Left hindlimb (tissue), 1 donor: ENCODE measurements around the gene TBPL1.
"Not testable (repeated sequence)": the region's sequence is repeated elsewhere in the genome, so short reads cannot be mapped to it uniquely, and the experiment has no call there.

Experiments used
- DNase-seq: peaks from one replicate; pipeline ENCODE4 v3.0.0-alpha.2; 2018

The TBPL1 gene

DNA sequence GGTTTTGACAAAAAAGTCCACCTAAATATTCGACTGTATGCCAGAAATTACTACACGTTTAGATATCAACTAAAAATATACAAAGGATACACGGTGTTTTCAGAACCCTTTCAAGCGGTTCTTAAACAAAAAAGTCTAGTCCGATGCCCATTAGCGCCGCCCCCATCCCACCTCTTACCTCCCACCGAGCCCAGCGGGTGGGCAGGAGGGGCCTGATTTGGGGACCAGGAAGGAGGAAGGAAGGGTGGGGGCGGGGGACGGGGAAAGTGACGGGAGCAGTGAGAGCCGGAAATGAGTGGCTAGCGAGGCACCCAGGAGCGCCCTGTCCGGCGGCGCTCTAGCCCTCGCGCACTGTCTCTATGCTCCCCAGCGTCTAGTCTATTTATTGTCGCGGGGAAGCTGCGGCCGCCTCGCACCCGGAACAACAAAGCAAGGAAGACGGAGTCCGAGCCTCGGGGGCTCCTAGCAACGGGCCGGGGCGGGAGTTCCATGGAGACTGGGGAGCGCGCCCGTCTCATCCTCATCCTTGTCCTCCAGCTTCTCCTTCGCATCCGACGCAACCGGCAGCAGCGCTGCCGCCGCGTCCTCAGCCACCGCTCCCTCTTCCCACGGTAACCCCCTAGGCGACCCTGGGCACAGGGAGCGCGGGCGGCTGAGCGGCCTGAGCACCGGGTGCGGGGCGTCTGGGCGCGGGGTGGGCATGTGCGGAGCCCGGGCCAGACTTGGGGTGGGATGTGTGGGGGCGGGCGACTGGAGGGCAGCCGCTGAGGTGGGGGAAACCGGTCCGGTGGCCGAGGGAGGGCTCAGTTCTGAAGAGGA is at the start of gene TBPL1:
TBPL1 (plus strand) TSS at position 410 of the 819 bp plus-strand sequence. CDS start 26,902 bp downstream, outside the sequence.
- DNase-seq: peak; percentile 98

GRCh38 chr6:133903855-133904254 is 49.2 kb upstream of the TBPL1 start:
- DNase-seq: no peak

- no peak for DNase-seq
These were observed 47.0 kb upstream of the TBPL1 start for GRCh38 chr6:133906050-133906449.

DNA sequence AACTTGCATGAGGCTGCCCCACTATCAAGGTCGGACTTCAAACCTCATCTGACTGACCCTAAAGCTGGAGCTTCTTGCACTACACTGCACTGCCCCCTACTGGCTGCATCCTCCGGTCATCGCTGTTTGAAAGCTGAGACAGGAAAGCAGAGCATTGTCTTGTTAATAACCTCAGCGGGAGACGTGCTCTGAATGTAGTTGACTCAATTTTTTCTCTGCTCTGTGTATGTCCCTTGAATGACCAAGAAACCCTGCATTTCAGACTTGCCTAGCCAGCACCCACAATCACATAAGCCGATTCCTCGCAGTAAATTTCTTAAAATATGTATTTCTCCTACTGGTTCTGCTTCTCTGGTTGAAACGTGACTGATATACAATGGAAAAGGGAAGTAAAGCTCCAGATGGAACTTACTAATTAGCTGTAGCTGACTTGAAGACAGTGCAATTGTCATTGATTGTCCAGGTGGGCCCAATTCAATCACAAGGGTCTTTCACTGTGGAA is 36.3 kb upstream of the TBPL1 start:
- DNase-seq: peak; percentile 78

DNA sequence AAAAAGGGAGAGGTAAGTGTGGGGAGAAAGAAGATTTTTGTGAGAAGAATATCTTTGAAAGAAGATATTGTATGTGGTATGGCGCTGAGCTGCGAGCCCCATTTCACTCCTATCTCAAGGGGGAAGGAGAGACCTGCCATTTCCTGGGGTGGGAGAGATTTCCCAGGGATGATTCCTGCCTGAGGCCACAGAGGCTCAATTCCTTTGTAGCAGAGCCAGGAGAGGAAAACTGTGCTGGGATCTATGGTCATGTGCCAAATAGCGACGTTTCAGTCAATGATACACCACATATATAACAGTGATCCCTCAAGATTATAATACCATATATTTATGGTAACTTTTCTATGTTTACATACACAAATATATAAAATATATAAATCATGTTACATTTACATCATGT is 35.2 kb upstream of the TBPL1 start:
- DNase-seq: no peak

DNA sequence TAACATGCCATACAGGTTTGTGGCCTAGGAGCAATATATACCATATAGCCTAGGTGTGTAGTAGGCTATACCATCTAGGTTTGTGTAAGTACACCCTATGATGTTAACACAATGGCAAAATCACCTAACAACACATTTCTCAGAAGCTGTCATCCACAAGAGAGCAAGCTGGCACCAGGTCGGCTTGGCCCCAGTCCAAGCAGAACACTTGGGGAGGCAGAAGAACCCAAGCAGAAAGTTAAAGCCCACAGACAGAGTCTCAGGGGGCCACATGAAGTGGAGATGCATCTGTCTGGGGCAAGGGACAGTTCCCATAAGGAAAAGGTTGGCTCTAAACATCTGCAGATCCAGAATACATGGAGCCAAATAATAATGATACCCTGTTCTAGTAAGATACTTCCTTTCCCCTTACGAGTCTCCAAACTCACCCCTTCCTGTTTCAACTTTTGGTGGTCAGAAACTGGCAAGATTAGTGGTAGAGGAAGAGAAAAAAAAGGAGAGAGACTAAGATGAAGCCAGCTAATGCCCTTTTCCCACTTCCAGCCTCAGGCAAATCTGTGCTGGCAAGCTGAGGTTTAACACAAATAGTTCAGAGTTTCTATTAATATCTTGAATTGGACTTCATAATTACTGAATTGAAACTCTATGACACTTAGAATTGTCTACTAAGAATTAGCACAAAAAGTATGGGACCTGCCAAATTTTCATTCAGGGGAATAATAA is 34.7 kb upstream of the TBPL1 start:
- no peak for DNase-seq

DNA sequence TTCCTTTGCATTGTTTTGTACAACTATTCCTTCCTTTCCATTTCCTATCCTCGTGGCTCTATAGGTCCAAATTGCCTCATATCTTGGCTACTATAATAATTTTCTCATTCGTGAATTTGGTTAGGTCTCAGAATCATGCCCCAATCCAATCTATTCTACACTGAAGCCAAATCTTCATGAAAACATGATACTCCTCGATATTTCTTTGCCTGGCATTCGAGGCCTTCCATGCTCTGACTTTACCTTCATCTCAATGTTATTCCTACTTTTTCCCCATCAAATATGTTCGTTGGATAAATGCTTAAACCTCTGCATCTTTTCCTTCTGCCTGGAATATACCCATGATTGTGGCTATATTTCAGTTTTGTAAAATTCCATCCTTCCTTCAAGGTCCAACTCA is 33.7 kb upstream of the TBPL1 start:
- DNase-seq: no peak

DNA sequence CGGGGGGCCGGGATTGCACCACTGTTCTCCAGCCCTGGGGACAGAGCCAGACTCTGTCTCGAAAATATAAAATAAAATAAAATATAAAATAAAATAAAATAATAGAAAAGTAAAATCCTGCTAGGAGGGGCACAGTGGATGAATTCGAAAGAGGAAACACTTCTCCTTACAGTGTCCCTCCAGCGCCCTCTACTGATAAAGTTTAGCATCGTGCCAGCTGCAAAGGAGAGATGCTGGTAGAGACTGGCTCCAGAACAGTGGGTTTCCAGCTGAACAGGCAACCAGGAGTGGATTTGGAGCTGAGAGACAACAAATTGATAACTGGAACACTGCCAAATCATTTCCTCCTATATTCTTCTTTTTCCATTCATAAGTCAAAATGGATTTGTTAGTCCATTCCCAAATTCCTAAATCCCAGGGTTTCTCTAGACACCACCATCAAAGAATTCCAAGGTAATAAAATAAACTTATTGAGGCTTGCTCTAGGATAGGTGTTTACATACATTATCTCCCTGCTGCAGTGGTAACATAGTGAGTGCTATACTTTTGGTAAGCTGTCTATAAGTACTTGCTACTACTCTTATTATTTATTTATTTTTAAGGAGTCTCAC is 31.7 kb upstream of the TBPL1 start:
- no peak for DNase-seq

GRCh38 chr6:133923938-133924593 is 29.0 kb upstream of the TBPL1 start:
- DNase-seq: peak; percentile 56

DNA sequence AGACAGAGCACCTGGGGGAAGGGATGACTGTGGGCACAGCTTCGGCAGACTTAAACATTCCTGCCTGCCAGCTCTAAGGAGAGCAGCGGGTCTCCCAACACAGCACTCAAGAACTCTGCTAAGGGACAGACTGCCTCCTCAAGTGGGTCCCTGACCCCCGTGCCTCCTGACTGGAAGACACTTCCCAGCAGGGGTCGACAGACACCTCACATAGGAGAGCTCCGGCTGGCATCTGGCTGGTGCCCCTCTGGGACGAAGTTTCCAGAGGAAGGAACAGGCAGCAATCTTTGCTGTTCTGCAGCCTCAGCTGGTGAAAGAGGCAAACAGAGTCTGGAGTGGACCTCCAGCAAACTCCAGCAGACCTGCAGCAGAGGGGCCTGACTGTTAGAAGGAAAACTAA is 21.8 kb upstream of the TBPL1 start:
- not testable (repeated sequence) for DNase-seq

DNA sequence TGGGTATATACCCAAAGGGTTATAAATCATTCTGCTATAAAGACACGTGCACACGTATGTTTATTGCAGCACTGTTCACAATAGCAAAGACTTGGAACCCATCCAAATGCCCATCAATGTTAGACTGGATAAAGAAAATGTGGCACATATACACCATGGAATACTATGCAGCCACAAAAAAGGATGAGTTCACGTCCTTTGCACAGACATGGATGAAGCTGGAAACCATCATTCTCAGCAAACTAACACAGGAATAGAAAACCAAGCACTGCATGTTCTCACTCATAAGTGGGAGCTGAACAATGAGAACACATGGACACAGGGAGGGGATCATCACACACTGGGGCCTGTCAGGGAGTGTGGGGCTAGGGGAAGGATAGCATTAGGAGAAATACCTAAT is 16.7 kb upstream of the TBPL1 start:
- not testable (repeated sequence) for DNase-seq

DNA sequence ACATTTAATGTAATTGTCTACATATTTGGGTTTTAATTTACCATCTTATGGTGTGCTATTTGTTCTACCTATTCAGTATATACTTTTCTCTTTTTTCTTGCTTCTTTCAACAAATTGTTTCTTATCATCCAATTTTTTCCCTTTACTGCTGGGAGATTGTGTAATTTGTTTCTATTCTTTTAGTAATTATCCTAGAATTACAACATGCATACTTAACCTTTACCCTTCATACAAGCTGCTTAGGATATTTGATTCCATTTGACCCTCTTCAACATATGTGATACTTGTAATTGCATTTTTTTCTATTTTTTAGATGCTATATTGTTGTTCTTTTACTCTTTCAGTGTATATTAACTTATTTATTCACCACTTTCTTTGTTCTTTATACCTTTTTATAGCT is 15.1 kb upstream of the TBPL1 start:
- DNase-seq: no peak

DNA sequence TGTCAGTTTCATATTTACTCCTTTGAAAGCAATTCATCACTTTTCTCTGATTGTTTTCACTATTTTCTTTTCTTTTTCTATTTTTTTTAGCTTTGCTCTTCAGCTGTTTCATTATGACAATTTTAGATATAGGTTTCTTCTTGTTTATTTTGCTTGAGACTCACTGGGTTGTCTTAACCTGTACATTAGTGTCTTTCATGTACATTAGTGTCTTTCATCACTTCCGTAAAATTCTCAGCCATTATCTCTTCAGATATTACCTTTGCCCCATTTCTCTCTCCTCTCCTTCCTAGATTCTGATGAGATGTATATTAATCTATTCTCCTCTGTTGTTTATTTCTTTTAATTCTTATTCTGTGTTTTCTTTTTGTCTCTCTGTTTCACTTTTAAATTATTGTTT is 14.5 kb upstream of the TBPL1 start:
- no peak for DNase-seq

DNA sequence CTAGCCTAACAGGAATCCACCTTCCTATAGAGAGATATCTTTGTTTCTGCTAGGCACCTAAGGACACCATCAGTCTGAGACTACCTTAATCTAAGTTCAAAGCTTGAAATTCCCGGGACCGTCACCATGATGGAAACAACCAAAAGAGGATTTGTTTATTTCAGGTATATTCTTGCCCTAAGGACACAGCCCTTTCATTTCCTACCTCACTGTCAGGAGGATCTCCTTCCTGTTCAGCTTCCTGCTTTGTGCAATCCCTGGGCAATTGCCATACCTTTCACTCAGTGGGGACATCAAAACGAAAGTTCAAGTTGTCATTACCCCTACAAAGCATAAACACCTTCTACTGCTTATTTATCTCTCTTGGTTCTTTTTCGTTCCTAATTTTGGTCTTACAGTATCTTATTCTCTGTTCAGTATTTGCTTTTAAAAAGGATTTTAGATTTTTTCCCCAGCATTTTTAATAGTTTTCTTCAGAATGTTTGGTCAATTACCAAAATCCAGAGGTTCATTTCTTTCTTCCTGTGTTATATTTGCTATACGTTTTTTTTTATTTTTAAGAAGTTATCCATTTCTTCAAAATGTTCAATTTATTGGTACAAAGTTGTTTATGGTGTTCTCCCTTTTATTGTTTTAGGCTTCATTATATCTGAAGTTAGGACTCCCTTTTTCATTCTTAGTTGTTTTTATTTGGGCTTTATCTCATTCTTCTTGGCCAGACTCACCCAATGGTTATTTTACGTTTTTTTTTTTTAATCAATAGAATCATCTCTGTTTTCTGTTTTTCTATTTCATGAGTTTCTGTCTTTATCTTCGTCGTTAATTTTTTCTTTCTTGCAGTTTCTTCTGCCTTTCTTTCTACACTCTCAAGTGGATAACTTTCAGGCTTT is 13.0 kb upstream of the TBPL1 start:
- no peak for DNase-seq

GRCh38 chr6:133945158-133945557 is 7.9 kb upstream of the TBPL1 start:
- no peak for DNase-seq

GRCh38 chr6:133947302-133947900 is 5.6 kb upstream of the TBPL1 start:
- no peak for DNase-seq

GRCh38 chr6:133948472-133948871 is 4.6 kb upstream of the TBPL1 start:
- no peak for DNase-seq

DNA sequence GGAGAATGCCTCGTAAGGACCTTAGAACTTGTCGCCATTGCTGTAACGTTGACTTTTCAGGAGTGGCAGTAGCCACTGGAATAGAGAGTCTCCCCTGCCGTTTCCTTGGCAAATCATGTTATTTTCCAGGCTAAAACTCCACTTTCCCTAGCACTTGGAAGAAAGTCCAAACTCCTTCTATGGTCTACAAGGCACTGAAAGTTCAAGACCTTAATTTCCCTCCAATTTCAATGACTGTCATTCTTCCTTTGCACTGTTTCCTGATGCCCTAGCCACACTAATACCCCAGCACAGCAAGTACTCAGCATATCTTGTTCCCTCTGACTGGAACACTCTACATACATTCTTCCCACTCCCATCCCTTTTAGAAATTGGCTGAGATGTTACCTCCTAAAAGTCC is 1.8 kb upstream of the TBPL1 start:
- DNase-seq: no peak

GRCh38 chr6:133951881-133952814 is 876 bp upstream of the TBPL1 start:
- DNase-seq: peak; percentile 84

- DNase-seq: no peak
These were observed 801 bp downstream of the TBPL1 start for GRCh38 chr6:133953634-133954415.
